Coronary artery (tissue), 2 donors: Measurements from ENCODE around the gene PCBP1.

Source experiments
- DNase-seq: peaks from one replicate; pipeline ENCODE4 v3.0.0-alpha.2; 2017; ENCODE audit warnings: low spot score
- H3K27ac ChIP-seq, 2 donors: fragments of 200-600 bp; sonication (generic); one replicate each; pipeline ENCODE4 v1.5.1; 2016 to 2019
- H3K4me3 ChIP-seq: fragments of 200-600 bp; sonication (generic); 2 replicates; pipeline ENCODE4 v1.5.1; 2016; ENCODE audit warnings: mild to moderate bottlenecking, moderate library complexity
- CTCF ChIP-seq: fragments of 200-600 bp; sonication (generic); IDR thresholded peaks from one replicate; pipeline ENCODE4 v1.5.1; 2019; ENCODE audit warnings: antibody characterized with exemption

PCBP1 gene

GRCh38 chr2:70080610-70081200 is 6.6 kb upstream of the PCBP1 start:
- DNase-seq = no peak
- no peak overlapping the region for H3K4me3 ChIP-seq
- H3K27ac ChIP-seq = no peak overlapping the region
- no peak for TF ChIP-seq CTCF

GRCh38 chr2:70081221-70081620 is 6.1 kb upstream of the PCBP1 start:
- no peak overlapping the region for H3K4me3 ChIP-seq
- no peak overlapping the region for H3K27ac ChIP-seq
- DNase-seq = no peak
- TF ChIP-seq CTCF = no peak

GRCh38 chr2:70083344-70084156 is 3.7 kb upstream of the PCBP1 start:
- no peak for DNase-seq
- TF ChIP-seq CTCF = no peak
- Histone ChIP-seq H3K27ac (peak overlapping the region in 1 of 2 donors; percentile 36), H3K4me3 (peak overlapping the region; percentile 84)

GRCh38 chr2:70084973-70085710 is 2.1 kb upstream of the PCBP1 start:
- Histone ChIP-seq H3K4me3 (peak overlapping the region; percentile 84), H3K27ac (peak overlapping the region; percentile 99 to 100)
- DNase-seq = no peak
- no peak for TF ChIP-seq CTCF

- Histone ChIP-seq H3K4me3 (peak overlapping the region; percentile 84), H3K27ac (peak overlapping the region; percentile 99 to 100)
- no peak for DNase-seq
- TF ChIP-seq CTCF = no peak
Observed at GRCh38 chr2:70085711-70086277, 1.5 kb upstream of the PCBP1 start.

- H3K4me3 ChIP-seq = peak overlapping the region; percentile 84
- peak overlapping the region; percentile 99 to 100 for H3K27ac ChIP-seq
- DNase-seq = peak; percentile 89
- TF ChIP-seq CTCF = no peak
Observed at GRCh38 chr2:70086278-70086837, 919 bp upstream of the PCBP1 start.
